ENCODE data around the gene USP15.
"Not testable (repeated sequence)": the region's sequence is repeated elsewhere in the genome, so short reads cannot be mapped to it uniquely, and the experiment has no call there.

USP15 gene

GRCh38 chr12:62332598-62332997 is 72.4 kb downstream of the USP15 start:
- no peak for DNase-seq

GRCh38 chr12:62335057-62335456 is 74.9 kb downstream of the USP15 start:
- no peak for DNase-seq

- DNase-seq = no peak
These were observed 75.6 kb downstream of the USP15 start for GRCh38 chr12:62335796-62336195.

GRCh38 chr12:62337643-62338042 is 77.4 kb downstream of the USP15 start:
- DNase-seq = not testable (repeated sequence)

- DNase-seq = not testable (repeated sequence)
These were observed 82.6 kb downstream of the USP15 start for GRCh38 chr12:62342614-62343303.

GRCh38 chr12:62343304-62344120 is 83.3 kb downstream of the USP15 start:
- not testable (repeated sequence) for DNase-seq

GRCh38 chr12:62344731-62345556 is 84.7 kb downstream of the USP15 start:
- not testable (repeated sequence) for DNase-seq

- no peak for DNase-seq
These were observed 85.5 kb downstream of the USP15 start for GRCh38 chr12:62345667-62346066.

- no peak for DNase-seq
These were observed 86.6 kb downstream of the USP15 start for GRCh38 chr12:62346817-62347216.

GRCh38 chr12:62347922-62348650 is 87.9 kb downstream of the USP15 start:
- DNase-seq = no peak

- DNase-seq = no peak
These were observed 90.3 kb downstream of the USP15 start for GRCh38 chr12:62350554-62350953.

- no peak for DNase-seq
These were observed 91.1 kb downstream of the USP15 start for GRCh38 chr12:62351326-62351725.

- DNase-seq = no peak
These were observed 100.8 kb downstream of the USP15 start for GRCh38 chr12:62361048-62361447.

GRCh38 chr12:62363506-62363905 is 103.3 kb downstream of the USP15 start:
- no peak for DNase-seq

- not testable (repeated sequence) for DNase-seq
These were observed 104.5 kb downstream of the USP15 start for GRCh38 chr12:62364697-62365096.

GRCh38 chr12:62365846-62366245 is 105.6 kb downstream of the USP15 start:
- not testable (repeated sequence) for DNase-seq

GRCh38 chr12:62368430-62369223 is 108.4 kb downstream of the USP15 start:
- DNase-seq = not testable (repeated sequence)

GRCh38 chr12:62370189-62370588 is 110.0 kb downstream of the USP15 start:
- no peak for DNase-seq

- no peak for DNase-seq
These were observed 111.5 kb downstream of the USP15 start for GRCh38 chr12:62371661-62372060.

GRCh38 chr12:62372134-62372533 is 111.9 kb downstream of the USP15 start:
- no peak for DNase-seq

- DNase-seq = no peak
These were observed 112.6 kb downstream of the USP15 start for GRCh38 chr12:62372825-62373224.

- no peak for DNase-seq
These were observed 115.4 kb downstream of the USP15 start for GRCh38 chr12:62375603-62376002.
